Esophagus muscularis mucosa (tissue), 4 donors: ENCODE results near the gene PHYHD1. TPM values are rescaled to one million over a fixed set of nuclear protein-coding genes. Genes with fewer than 3 reads are reported as not detected.

Source experiments
- DNase-seq: peaks from one replicate; pipeline ENCODE4 v3.0.0-alpha.2; 2017; ENCODE audit errors: extremely low spot score
- H3K27ac ChIP-seq, 4 donors: fragments of 200-600 bp; sonication (generic); replicated peaks in 1 of 4; 1 replicate in 3 of 4; 2 replicates in 1 of 4; pipeline ENCODE4 v1.5.1; 2016 to 2019; ENCODE audit warnings: mild to moderate bottlenecking in 1 of 4
- H3K27me3 ChIP-seq, 4 donors: fragments of 200-600 bp; sonication (generic); one replicate each; pipeline versions ENCODE4 v1.5.1 to v1.6.0; 2016 to 2019
- H3K36me3 ChIP-seq, 4 donors: fragments of 200-600 bp; sonication (generic); one replicate each; pipeline ENCODE4 v1.5.1; 2016 to 2019
- H3K4me1 ChIP-seq, 4 donors: fragments of 200-600 bp; sonication (generic); one replicate each; pipeline ENCODE4 v1.5.1; 2016 to 2019
- H3K4me3 ChIP-seq, 4 donors: fragments of 200-600 bp; sonication (generic); 1 replicate in 2 of 4; 2 replicates in 2 of 4; pipeline ENCODE4 v1.5.1; 2016 to 2019; ENCODE audit warnings: mild to moderate bottlenecking in 4 of 4, moderate library complexity in 1 of 4
- H3K9me3 ChIP-seq, 4 donors: fragments of 200-600 bp; sonication (generic); 1 replicate in 3 of 4; 2 replicates in 1 of 4; pipeline ENCODE4 v1.5.1; 2016 to 2019
- CTCF ChIP-seq, 3 experiments: fragments of 200-600 bp in 2 of 3; fragments of 450-650 bp in 1 of 3; sonication (generic) in 2 of 3; IDR thresholded peaks; one replicate each; pipeline ENCODE4 v1.5.1; 2017 to 2019; ENCODE audit warnings: antibody characterized with exemption in 3 of 3, mild to moderate bottlenecking in 2 of 3, moderate library complexity in 1 of 3
- EP300 ChIP-seq: sonication (generic); formaldehyde crosslinking; IDR thresholded peaks from one replicate; pipeline ENCODE4 v1.6.1; 2017; ENCODE audit warnings: antibody characterized with exemption
- POLR2A ChIP-seq: fragments of 450-650 bp; IDR thresholded peaks from one replicate; pipeline ENCODE4 v1.6.1; 2017; ENCODE audit warnings: antibody characterized with exemption, moderate library complexity, mild to moderate bottlenecking, low read depth
- POLR2AphosphoS5 ChIP-seq, 2 donors: sonication (generic); formaldehyde crosslinking; IDR thresholded peaks; one replicate each; pipeline ENCODE4 v1.6.1; 2017; ENCODE audit warnings: antibody characterized with exemption in 2 of 2
- WGBS: methylation state at CpG from one replicate; pipeline ENCODE4 v1.1.5; 2018; 5-methylcytosine and 5-hydroxymethylcytosine counted together
- intact Hi-C: fragments of 100-400 bp; cut with DNase I; formaldehyde crosslinking; loops from one replicate; pipeline ENCODE4 v1.15.1; 2023
- total RNA-seq, 4 donors: library from RNA; depleted of rRNA; stranded (reverse); fragments of >200 nt; gene quantifications; one replicate each; pipeline versions ENCODE4 v1.1.0 to v1.2.1, GENCODE V29; 2016

PHYHD1 gene
- total RNA-seq, 4 donors from 2014 or later = 10.4 to 22.3 (median 12.0) TPM

GRCh38 chr9:128983536-128983935 lies 62.8 kb downstream of the PHYHD1 start:
- Histone ChIP-seq H3K4me1 (peaks cover 0 to 7% (median 3%) of the 10 kb centered on the region in 4 donors), H3K27ac (no peak overlapping the region), H3K9me3 (no peaks in the 10 kb centered on the region), H3K27me3 (no peaks in the 10 kb centered on the region), H3K4me3 (no peak overlapping the region), H3K36me3 (peaks cover 87 to 100% (median 94%) of the 10 kb centered on the region in 4 donors)
- no peak for DNase-seq
- intact Hi-C loops = no loop called here
- TF ChIP-seq EP300 (no peak), POLR2AphosphoS5 (IDR thresholded peaks at IDR 0.05) (no peak), POLR2A (no peak), CTCF (IDR thresholded peaks at IDR 0.05) (no peak)
- WGBS = 97% methylated on average over 8 of the region's 8 CpGs

GRCh38 chr9:128986671-128987070 lies 65.9 kb downstream of the PHYHD1 start:
- H3K36me3 ChIP-seq = peaks cover 72 to 100% (median 90%) of the 10 kb centered on the region in 4 donors
- H3K27ac ChIP-seq = no peak overlapping the region
- peaks cover 0 to 7% (median 3%) of the 10 kb centered on the region in 4 donors for H3K4me1 ChIP-seq
- intact Hi-C loops = no loop called here
- 95% methylated on average over 5 of the region's 5 CpGs for WGBS
- TF ChIP-seq EP300 (no peak), POLR2AphosphoS5 (IDR thresholded peaks at IDR 0.05) (no peak), POLR2A (no peak), CTCF (IDR thresholded peaks at IDR 0.05) (no peak)
- no peaks in the 10 kb centered on the region for H3K27me3 ChIP-seq
- no peaks in the 10 kb centered on the region for H3K9me3 ChIP-seq
- DNase-seq = no peak
- H3K4me3 ChIP-seq = no peak overlapping the region

- TF ChIP-seq POLR2AphosphoS5 (IDR thresholded peaks at IDR 0.05) (peak in 1 of 2 donors; percentile 49), EP300 (no peak)
- H3K36me3 ChIP-seq = peaks cover 72 to 100% (median 89%) of the 10 kb centered on the region in 4 donors
- WGBS = 67% methylated on average over 5 of the region's 5 CpGs
- intact Hi-C loops = no loop called here
- H3K27me3 ChIP-seq = no peaks in the 10 kb centered on the region
- H3K4me1 ChIP-seq = peaks cover 0 to 7% (median 3%) of the 10 kb centered on the region in 4 donors
- H3K27ac ChIP-seq = peak overlapping the region in 2 of 4 donors; percentile 53 to 54
- H3K4me3 ChIP-seq = no peak overlapping the region
- no peak for DNase-seq
- H3K9me3 ChIP-seq = no peaks in the 10 kb centered on the region
Measured at GRCh38 chr9:128987805-128988204, 67.0 kb downstream of the PHYHD1 start.

Other genes with a start within 250 kb of the PHYHD1 start
- gene SET, start 231.8 kb upstream of the PHYHD1 start, total RNA-seq = 100 to 1,000 TPM; 170 to 239 (median 205) TPM
- gene PKN3, start 218.5 kb upstream of the PHYHD1 start, total RNA-seq = 1 to 10 TPM; 4.0 to 10.0 (median 7.6) TPM
- 10 to 100 TPM; 23.3 to 35.7 (median 29.8) TPM for gene ZDHHC12, start 196.9 kb upstream of the PHYHD1 start, total RNA-seq
- 100 to 1,000 TPM in 1 of 4 donors, 10 to 100 TPM in 3; 56.5 to 114 (median 79.4) TPM for gene ZER1, start 149.1 kb upstream of the PHYHD1 start, total RNA-seq
- 10 to 100 TPM; 12.4 to 20.8 (median 16.1) TPM for gene TBC1D13, start 133.7 kb upstream of the PHYHD1 start, total RNA-seq
- gene ENDOG, start 102.5 kb upstream of the PHYHD1 start, total RNA-seq = 10 to 100 TPM; 21.4 to 44.5 (median 37.5) TPM
- gene SPOUT1, start 91.2 kb upstream of the PHYHD1 start, total RNA-seq = 10 to 100 TPM; 15.3 to 36.5 (median 19.8) TPM
- 1 to 10 TPM; 4.3 to 8.4 (median 6.2) TPM for gene KYAT1, start 39.0 kb upstream of the PHYHD1 start, total RNA-seq
- 10 to 100 TPM; 39.5 to 94.2 (median 55.6) TPM for gene LRRC8A, start 38.8 kb upstream of the PHYHD1 start, total RNA-seq
- gene DOLK, start 26.6 kb downstream of the PHYHD1 start, total RNA-seq = 10 to 100 TPM; 10.4 to 20.7 (median 14.1) TPM
- gene NUP188, start 26.7 kb downstream of the PHYHD1 start, total RNA-seq = 10 to 100 TPM; 22.9 to 34.0 (median 29.4) TPM
- gene SH3GLB2, start 107.3 kb downstream of the PHYHD1 start, total RNA-seq = 10 to 100 TPM; 71.6 to 92.3 (median 88.5) TPM
- 10 to 100 TPM; 23.9 to 44.2 (median 32.1) TPM for gene MIGA2, start 115.6 kb downstream of the PHYHD1 start, total RNA-seq
- gene DOLPP1, start 160.1 kb downstream of the PHYHD1 start, total RNA-seq = 1 to 10 TPM; 3.0 to 5.5 (median 4.3) TPM
- 100 to 1,000 TPM in 2 of 4 donors, 10 to 100 TPM in 2; 73.9 to 117 (median 92.2) TPM for gene CRAT, start 189.8 kb downstream of the PHYHD1 start, total RNA-seq
- gene PTPA, start 190.4 kb downstream of the PHYHD1 start, total RNA-seq = 10 to 100 TPM; 57.7 to 91.9 (median 77.4) TPM